Activated CD8-positive, alpha-beta memory T cell treated with anti-CD3 and anti-CD28 coated beads, Interleukin-2, amount 50 U/mL, for 24 hours (primary cell): ENCODE measurements around the gene LRRC41.
"Not testable (repeated sequence)": the region's sequence is repeated elsewhere in the genome, so short reads cannot be mapped to it uniquely, and the experiment has no call there.

Source experiments
- DNase-seq: peaks from one replicate; pipeline ENCODE4 v3.0.0-alpha.2; 2020; ENCODE audit errors: extremely low read depth

The LRRC41 gene

DNA sequence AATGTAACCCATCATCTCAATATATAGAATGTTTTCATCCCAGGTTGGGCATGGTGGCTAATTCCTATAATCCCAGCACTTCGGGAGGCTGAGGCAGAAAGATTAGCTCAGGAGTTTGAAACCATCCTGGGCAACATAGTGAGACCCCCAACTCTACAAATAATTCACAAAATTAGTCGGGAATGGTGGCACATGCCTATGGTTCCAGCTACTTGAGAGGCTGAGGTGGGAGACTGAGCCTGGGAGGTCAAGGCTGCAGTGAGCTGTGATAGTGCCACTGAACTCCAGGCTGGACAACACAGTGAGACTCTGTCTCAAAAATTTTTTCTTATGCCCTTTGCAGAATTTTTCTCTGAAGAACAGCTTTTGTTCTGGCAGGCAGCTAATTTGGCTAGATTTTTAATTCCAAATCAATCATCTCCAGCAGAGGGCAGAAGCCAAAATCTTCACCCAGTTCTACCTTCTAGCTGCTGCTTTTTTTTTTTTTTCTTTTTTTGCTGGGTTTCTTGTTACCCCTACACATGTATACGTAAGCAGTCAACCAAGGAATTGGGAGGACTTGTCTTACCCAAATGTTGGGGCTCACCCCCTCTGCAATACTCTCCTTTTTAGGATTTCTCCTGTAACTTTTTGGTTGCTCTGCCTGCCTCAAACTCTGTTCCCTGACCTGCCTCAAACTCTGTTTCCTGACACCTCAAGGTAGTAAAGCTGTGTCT, 58.6 kb downstream of the LRRC41 start:
- DNase-seq, result no peak

DNA sequence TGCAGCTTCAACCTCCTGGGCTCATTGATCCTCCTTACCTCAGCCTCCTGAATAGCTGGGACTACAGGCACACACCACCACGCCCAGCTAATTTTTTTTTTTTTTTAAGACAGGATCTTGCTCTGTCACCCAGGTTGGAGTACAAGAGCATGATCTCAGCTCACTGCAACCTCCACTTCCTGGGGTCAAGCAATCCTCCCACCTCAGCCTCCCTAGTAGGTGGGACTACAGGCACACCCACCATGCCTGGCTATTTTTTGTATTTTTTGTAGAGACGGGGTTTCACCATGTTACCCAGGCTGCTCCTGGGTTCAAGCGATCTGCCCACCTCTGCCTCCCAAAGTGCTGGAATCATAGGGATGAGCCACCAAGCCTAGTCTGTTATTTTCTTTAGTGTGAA, 59.6 kb downstream of the LRRC41 start:
- DNase-seq, result not testable (repeated sequence)

DNA sequence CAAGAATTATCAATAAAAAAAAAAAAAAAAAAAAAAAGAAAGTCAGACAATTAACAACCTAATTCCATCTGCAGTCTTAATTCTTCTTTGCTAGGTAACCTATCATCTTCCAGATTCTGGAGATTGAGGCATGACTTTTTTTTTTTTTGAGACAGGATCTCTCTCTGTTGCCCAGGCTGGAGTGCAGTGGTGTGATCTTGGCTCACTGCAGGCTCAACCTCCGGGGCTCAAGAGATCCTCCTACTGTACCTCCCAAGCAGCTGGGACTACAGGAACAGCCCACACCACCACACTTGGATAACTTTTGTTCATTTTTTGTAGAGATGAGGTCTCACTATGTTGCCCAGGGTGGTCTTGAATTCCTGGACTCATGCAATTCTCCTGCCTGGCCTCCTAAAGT, 60.5 kb downstream of the LRRC41 start:
- DNase-seq, result no peak

DNA sequence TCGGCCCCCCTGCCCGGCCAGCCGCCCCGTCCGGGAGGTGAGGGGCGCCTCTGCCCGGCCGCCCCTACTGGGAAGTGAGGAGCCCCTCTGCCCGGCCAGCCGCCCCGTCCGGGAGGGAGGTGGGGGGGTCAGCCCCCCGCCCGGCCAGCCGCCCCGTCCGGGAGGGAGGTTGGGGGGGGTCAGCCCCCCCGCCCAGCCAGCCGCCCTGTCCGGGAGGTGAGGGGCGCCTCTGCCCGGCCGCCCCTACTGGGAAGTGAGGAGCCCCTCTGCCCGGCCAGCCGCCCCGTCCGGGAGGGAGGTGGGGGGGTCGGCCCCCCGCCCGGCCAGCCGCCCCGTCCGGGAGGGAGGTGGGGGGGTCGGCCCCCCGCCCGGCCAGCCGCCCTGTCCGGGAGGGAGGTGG, 61.7 kb downstream of the LRRC41 start:
- DNase-seq, result not testable (repeated sequence)

DNA sequence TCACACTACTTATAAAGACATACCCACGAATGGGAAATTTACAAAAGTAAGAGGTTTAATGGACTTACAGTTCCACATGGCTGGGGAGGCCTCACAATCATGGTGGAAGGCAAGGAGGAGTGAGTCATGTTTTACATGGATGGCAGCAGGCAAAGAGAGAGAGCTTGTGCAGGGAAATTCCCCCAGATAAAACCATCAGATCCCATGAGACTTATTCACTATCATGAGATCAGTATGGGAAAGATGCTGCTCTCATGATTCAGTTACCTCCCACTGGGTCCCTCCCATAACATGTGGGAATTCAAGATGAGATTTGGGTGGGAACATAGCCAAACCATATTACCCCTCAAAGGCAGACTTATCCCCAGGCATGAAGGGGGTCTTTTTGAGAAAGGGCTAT, 64.6 kb downstream of the LRRC41 start:
- DNase-seq, result not testable (repeated sequence)

DNA sequence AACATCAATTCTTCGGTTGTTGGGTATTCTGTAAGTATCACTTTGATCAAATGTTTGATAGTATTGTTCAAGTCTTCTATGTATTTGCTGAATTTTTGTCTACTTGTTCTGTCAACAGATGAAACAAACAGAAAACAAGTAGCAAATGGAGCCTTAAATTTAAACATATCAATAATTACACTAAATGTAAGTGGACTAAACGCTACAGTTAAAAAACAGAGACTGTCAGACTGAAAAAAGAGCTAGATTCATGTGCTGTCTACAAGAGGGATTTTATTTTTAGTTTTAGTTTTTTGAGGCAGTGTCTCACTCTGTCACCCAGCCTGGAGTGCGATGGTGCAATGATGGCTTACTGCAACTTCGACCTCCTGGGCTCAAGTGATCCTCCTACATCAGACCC, 66.5 kb downstream of the LRRC41 start:
- DNase-seq, result no peak

DNA sequence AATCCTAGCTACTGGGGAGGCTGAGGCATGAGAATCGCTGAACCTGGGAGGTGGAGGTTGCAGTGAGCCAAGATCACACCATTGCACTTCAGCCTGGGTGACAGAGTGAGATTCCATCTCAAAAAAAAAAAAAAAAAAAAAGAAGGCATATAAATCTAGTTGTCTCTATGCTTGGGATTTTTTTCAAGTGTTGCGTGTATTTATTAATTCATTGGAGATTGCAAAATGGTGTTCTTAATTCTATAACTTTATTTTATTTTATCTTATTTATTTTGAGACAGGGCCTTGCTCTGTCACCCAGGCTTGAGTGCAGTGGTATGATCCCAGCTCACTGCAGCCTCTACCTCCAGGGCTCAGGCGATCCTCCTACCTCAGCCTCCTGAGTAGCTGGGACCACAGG, 72.2 kb downstream of the LRRC41 start:
- not testable (repeated sequence) for DNase-seq
